H7 (cell line): ENCODE measurements around the gene C1orf56. TPM values are rescaled to one million over a fixed set of nuclear protein-coding genes. Genes with fewer than 3 reads are reported as not detected.
A peak's percentile ranks its signal among the peaks of the same experiment; 100 is the strongest.

ENCODE experiments used
- DNase-seq: peaks from one replicate; pipeline ENCODE4 v3.0.0; 2012
- H3K27me3 ChIP-seq: 2 replicates; pipeline ENCODE4 v1.6.0; 2011; ENCODE audit warnings: mild to moderate bottlenecking, low read length; ENCODE audit not compliant: control insufficient read depth, insufficient read depth
- H3K36me3 ChIP-seq: replicated peaks from 2 replicates; pipeline ENCODE4 v1.5.1; 2011; ENCODE audit warnings: low read length; ENCODE audit not compliant: control insufficient read depth, insufficient read depth
- H3K4me3 ChIP-seq: 2 replicates; pipeline ENCODE4 v1.5.1; 2011; ENCODE audit warnings: low read depth, mild to moderate bottlenecking, control low read depth, low read length, moderate library complexity; ENCODE audit not compliant: insufficient read depth
- total RNA-seq: library from RNA; depleted of rRNA; stranded (reverse); fragments of >200 nt; shearing (Covaris generic); gene quantifications from 2 replicates; pipeline ENCODE4 v1.2.3, GENCODE V29; 2014

C1orf56 gene
- total RNA-seq, 1 experiment from 2014 or later, result 4.7 TPM

GRCh38 chr1:151009206-151009587 is 38.4 kb upstream of the C1orf56 start:
- DNase-seq, result no peak
- H3K4me3 ChIP-seq, result peak overlapping the region; percentile 90
- no peaks in the 10 kb centered on the region for H3K36me3 ChIP-seq
- H3K27me3 ChIP-seq, result no peaks in the 10 kb centered on the region

- Histone ChIP-seq H3K36me3 (no peaks in the 10 kb centered on the region), H3K27me3 (no peaks in the 10 kb centered on the region), H3K4me3 (no peak overlapping the region)
- no peak for DNase-seq
Measured at GRCh38 chr1:151009674-151010345, 37.7 kb upstream of the C1orf56 start.

- H3K4me3 ChIP-seq, result no peak overlapping the region
- no peaks in the 10 kb centered on the region for H3K36me3 ChIP-seq
- no peak for DNase-seq
- H3K27me3 ChIP-seq, result no peaks in the 10 kb centered on the region
Measured at GRCh38 chr1:151010346-151010726, 37.2 kb upstream of the C1orf56 start.

- DNase-seq, result no peak
- Histone ChIP-seq H3K36me3 (no peaks in the 10 kb centered on the region), H3K4me3 (no peak overlapping the region), H3K27me3 (no peaks in the 10 kb centered on the region)
Measured at GRCh38 chr1:151011154-151011850, 36.2 kb upstream of the C1orf56 start.

GRCh38 chr1:151012684-151013471 is 34.7 kb upstream of the C1orf56 start:
- H3K36me3 ChIP-seq, result no peaks in the 10 kb centered on the region
- no peak for DNase-seq

GRCh38 chr1:151013518-151013917 is 34.0 kb upstream of the C1orf56 start:
- Histone ChIP-seq H3K4me3 (no peak overlapping the region), H3K27me3 (no peaks in the 10 kb centered on the region), H3K36me3 (no peaks in the 10 kb centered on the region)
- no peak for DNase-seq

More at GRCh38 chr1:151012684-151013471, 34.7 kb upstream of the C1orf56 start:
- H3K4me3 ChIP-seq, result no peak overlapping the region
- no peaks in the 10 kb centered on the region for H3K27me3 ChIP-seq

- peak; percentile 92 for DNase-seq
- H3K36me3 ChIP-seq, result peaks cover 10% of the 10 kb centered on the region
- H3K4me3 ChIP-seq, result no peak overlapping the region
- no peaks in the 10 kb centered on the region for H3K27me3 ChIP-seq
Measured at GRCh38 chr1:151024540-151025146, 22.9 kb upstream of the C1orf56 start.

GRCh38 chr1:151026460-151026859 is 21.1 kb upstream of the C1orf56 start:
- DNase-seq, result no peak
- Histone ChIP-seq H3K27me3 (no peaks in the 10 kb centered on the region), H3K36me3 (peaks cover 13% of the 10 kb centered on the region), H3K4me3 (no peak overlapping the region)

GRCh38 chr1:151032164-151032563 is 15.4 kb upstream of the C1orf56 start:
- no peaks in the 10 kb centered on the region for H3K27me3 ChIP-seq
- H3K36me3 ChIP-seq, result peaks cover 14% of the 10 kb centered on the region
- no peak for DNase-seq
- no peak overlapping the region for H3K4me3 ChIP-seq

- no peak for DNase-seq
- H3K36me3 ChIP-seq, result peaks cover 7% of the 10 kb centered on the region
- H3K27me3 ChIP-seq, result no peaks in the 10 kb centered on the region
- H3K4me3 ChIP-seq, result no peak overlapping the region
Measured at GRCh38 chr1:151035167-151035566, 12.4 kb upstream of the C1orf56 start.

GRCh38 chr1:151036356-151036755 is 11.2 kb upstream of the C1orf56 start, which contains the start of gene BNIPL:
Gene BNIPL, plus strand, starts transcription at chr1:151036586. Its CDS starts 140 bp downstream, at chr1:151036726.
- Histone ChIP-seq H3K4me3 (no peak within 1 kb of the TSS), H3K36me3 (peaks cover 5% of the 10 kb centered on the region)
- DNase-seq, result peak; percentile 62

GRCh38 chr1:151037032-151037431 is 10.5 kb upstream of the C1orf56 start:
- Histone ChIP-seq H3K4me3 (no peak overlapping the region), H3K27me3 (no peaks in the 10 kb centered on the region), H3K36me3 (peaks cover 5% of the 10 kb centered on the region)
- no peak for DNase-seq

More at GRCh38 chr1:151036356-151036755, 11.2 kb upstream of the C1orf56 start, which contains the start of gene BNIPL:
- no peaks in the 10 kb centered on the region for H3K27me3 ChIP-seq

GRCh38 chr1:151039521-151039920 is 8.0 kb upstream of the C1orf56 start:
- Histone ChIP-seq H3K4me3 (no peak overlapping the region), H3K27me3 (no peaks in the 10 kb centered on the region), H3K36me3 (no peaks in the 10 kb centered on the region; the same call in none of the 2 replicates)
- no peak for DNase-seq

GRCh38 chr1:151043163-151043562 is 4.4 kb upstream of the C1orf56 start:
- Histone ChIP-seq H3K4me3 (no peak overlapping the region), H3K27me3 (no peaks in the 10 kb centered on the region), H3K36me3 (no peaks in the 10 kb centered on the region)
- no peak for DNase-seq
